Hepatic stellate cell (primary cell): Measurements from ENCODE around the gene SLC4A5.
"Not testable (repeated sequence)": the region's sequence is repeated elsewhere in the genome, so short reads cannot be mapped to it uniquely, and the experiment has no call there.

Experiments used
- DNase-seq: peaks from one replicate; pipeline ENCODE4 v3.0.0; 2011; ENCODE audit warnings: low spot score

The SLC4A5 gene

DNA sequence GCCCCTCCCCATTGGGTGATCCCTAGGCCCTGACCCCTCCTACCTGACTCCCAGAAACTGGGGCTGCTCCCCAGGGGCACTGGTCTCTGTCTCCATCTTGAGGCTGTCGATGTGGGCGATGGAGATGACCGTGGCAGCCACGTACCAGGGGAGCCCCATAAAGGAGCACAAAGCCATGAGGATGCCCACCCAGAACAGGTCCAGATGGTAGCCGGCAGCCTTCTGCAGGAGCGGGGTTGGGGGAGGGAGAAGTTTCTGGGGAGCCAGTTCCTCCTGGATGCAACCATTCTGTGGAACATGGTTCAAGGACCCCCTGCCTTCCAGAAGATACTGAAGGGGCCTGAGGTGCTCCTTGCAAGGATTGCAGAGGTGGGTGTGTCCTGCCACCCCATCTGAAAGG is 110.8 kb downstream of the SLC4A5 start:
- DNase-seq: no peak

DNA sequence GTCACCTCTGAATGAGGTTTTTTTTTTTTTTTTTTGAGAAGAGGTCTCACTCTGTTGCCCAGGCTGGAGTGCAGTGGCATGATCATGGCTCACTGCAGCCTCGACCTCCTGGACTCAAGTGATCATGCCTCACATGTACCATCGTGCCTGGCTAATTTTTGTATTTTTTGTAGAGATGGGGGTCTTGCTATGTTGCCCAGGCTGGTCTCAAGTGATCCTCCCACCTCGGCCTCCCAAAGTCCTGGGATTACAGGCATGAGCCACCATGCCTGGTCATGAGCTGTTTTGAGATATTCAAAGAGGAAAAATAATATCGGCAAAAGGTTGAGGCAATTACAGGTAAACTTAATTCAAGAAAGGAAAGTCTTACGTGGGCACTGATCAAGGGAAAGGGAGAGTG is 113.4 kb downstream of the SLC4A5 start:
- not testable (repeated sequence) for DNase-seq

DNA sequence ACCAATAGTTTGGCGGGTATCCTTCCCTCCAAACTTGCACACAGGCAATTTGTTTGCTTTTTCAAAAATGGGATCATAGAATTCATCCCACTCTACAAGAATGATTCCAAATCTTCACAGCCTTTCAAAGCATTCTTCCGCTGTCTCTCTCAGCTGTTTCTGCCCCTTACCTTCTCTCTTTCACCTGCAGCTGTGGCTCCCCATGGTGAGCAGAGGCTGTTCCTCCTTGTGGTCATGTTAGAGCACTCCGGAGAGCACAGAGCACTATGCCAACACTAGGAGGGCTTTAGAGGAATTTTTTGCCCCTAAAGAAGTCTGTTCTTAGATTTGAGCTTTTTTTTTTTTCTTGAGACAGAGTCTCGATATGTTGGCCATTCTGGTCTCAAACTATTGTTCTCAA is 114.4 kb downstream of the SLC4A5 start:
- no peak for DNase-seq

DNA sequence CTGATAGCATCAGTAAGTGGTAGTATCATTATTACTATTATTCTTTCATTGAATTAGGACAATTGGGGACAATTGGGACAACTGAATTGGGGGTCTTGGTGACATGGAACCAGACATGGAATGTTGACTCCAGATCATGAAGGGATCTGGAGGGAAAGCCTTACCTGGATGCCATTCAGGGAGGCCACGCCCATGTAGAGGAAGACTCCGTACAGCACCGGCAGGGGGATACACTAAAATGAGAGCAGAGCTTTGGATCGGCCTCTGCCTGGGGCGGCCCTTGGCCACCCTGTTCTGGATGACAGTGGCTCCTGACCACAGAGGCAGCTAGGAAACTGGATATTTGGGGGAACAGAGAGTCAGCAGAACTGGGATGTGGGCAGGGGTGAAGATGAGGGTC is 115.6 kb downstream of the SLC4A5 start:
- DNase-seq: no peak

DNA sequence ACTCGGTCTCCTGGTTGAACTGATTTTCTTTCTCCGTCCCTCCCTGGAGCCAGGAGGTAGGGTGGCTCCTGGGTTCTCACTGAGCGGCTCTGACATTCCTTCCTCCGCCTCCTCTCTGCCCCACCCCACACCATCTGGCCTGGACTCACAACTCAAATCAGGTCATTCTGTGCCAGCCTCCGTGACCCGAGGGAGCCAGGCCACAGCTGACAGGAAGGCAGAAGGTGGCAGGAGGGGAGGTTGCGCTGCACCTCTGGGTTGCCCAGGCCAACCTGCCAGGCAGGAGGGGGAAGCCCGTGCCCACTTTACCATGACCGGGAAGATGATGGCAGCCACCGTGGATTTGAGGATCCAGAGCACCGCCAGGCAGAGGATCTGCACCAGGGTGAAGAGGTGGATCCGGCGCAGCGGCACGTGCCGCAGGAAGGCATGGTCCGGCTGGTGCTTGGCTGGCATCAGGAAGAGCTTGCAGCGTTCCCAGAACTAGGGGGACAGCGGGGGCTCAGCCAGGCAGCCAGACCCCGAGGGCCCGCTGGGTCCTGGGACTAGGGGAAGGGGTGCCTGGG is 116.5 kb downstream of the SLC4A5 start:
- no peak for DNase-seq

DNA sequence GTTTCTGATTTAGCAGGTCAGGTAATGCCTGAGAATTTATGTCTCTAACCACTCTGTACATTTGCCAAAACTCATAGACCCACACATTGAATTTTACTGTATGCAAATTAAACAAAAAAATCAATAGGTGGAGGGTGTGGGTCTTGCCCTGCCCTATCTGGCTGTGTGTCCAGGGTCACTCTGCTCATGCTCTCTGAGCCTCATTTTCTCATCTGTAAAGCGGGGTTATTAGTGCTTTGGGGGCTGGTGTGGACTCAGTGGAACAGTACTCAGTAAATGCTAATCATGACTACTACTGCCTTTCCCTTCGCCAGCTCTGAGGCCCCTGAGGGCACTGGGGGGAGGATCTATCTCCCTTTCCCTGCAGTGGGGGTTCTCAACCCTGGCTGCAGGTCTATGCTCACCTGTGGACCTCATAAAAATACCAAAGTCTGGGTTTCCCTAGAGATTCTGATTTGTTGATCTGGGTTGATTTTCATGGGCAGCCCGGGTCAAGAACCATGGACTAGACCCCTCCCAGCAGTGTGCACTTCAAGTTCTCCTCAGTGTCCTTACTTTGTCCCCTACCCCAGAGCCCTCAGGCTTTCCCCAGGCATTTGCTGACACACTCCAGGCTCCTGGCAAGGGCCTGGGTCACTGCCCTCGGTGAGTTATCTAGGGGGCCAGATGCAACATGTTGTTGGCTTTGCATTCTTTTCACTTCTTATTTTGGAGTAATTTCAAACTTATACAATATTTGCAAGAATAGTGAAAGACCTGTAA is 117.3 kb downstream of the SLC4A5 start:
- DNase-seq: no peak

DNA sequence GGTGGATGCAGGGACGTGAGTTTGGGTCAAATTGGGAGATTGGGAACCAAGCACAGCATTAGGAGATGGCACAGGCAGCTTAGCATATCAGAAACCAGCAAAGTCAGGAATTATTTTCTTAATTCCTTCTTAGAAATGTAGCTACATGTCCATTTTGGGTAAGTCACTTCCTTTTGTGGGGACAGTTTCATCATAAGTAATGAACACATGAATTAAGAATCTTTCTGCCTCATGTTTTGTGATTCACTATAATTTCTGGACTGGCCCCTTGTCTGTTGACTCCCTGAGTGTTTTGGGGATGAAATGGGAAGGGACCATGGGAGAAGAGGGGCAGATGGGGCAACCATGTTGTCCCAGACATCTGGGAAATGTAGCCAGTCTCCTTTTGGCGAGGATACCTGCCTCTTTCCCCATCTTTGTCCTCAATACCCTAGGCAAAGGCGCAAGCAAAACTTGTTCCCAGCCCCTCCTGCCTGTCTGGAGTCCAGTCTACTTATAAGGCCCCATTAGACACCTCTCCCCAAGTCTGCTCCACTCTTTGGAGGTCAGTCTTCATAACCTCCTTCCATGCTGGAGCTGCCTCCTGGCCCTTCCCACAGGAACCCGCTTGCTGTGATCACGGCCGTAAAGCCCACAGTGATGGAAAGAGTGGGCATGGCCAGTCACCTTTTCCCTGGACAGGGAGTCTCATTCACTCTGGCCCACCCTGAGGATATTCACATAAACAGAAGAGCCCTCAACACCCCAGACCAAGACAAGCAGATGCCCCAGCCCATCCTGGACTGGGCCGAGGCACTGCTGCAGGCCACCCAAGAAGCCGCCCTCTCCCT is 119.1 kb downstream of the SLC4A5 start:
- no peak for DNase-seq

DNA sequence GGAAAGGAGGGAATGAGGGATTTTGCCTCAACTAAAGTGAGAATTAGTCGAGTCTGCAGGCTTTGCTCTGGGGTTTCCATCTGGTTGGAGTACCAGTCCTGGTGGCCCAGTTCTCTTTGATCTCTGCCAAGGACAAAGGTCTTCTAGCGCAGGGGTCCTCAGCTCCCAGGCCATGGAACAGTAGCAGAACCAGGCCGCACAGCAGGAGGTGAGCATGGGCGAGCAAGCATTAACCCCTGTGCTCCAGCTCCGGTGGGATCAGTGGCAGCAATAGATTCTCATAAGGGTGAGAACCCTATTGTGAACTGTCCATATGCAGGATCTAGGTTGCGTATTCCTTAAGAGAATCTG is 120.9 kb downstream of the SLC4A5 start:
- no peak for DNase-seq

DNA sequence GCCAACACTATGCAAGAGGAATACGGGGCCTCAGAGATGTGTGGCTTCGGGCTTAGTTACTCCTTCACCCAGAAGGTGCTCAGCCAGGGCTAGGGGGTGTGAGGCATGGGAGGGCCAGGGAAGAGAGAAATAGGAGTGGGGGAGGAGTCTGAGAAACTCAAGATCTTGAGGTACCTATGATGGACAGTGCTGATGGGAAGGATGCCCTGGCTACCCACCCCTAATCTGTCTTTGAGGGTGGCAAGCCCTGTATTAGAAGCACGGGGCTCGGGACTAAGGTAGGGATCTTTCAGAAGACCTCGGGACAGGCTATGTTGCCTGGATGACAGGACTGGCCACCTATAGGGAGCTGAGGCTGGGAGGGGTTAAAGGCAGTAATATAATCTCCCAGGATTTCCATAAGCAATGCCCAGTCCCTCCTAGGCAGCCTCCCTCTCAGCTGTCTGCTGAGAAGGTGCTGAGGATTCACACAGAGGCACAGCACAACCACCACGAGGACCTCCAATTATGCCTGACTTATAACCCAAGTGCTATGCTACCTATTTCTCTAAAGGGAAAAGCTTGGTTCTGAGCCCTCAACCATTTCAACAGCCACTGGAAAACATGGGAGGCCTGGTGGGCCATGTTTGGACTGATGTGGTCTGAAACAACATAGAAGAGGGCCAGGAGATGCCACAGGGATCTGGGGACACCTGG is 121.5 kb downstream of the SLC4A5 start:
- DNase-seq: no peak

DNA sequence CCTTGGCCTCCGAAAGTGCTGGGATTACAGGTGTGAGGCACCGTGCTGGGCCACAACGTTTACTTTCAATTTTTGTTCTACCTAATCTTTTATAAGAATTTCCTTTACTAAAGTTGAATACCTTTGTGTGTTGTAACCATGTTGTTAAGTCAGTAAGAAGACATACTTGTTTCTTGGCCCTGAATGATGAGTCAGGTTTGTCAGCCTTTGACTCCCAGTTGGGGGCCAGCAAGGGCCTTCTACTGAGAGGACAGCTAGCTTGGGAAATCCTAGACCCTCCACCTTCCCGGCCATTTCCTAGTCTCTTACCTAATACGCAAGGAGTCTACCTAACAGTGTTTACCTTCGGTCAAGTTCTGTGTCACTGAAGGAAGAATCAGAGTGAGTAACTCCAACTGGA is 122.1 kb downstream of the SLC4A5 start:
- DNase-seq: no peak

DNA sequence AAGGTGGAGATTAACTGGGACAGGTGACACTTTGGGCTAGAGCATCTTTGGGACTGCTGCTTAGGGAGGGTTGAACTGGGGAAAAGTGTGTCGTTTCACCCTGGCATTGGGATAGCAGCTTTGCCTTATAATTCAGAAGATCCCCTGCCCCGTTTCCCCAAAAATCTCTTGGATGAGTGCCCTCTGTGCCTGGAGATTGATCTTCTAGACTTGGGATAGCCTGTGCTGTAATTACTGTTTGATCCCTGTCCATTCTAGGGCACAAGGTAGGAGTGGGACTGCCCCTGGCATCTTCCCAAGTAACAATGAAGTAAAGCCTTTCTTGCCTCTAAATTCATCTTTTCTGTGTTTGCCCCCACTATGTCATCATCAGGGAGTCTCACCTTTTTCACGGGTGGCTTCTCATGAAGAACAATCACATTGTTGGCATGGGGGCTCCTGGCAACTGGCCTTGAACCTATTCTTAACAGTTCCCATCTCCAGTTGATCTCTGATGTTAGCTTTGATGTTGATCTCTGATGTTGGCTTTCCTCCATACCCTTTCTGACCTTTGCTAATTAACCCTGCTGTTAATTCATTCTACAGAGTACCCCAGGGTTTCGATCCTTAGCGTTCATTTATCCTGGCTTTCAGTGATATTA is 123.2 kb downstream of the SLC4A5 start:
- DNase-seq: no peak

DNA sequence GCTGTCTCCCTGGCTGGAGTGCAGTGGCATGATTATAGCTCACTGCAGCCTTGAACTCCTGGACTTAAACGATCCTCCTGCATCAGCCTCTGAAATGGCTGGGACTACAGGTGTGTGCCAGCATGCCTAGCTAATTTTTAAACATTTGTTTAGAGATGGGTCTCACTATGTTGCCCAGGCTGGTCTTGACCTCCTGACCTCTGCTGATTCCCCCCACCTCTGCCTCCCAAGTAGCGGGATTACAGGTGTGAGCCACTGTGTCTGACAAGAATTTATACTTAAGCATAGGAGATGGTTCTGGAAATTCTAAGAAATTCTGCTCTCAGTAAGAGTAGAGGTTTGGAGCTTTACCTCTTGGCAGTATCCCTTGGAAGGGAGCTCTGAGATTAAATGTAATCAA is 126.6 kb downstream of the SLC4A5 start:
- no peak for DNase-seq

DNA sequence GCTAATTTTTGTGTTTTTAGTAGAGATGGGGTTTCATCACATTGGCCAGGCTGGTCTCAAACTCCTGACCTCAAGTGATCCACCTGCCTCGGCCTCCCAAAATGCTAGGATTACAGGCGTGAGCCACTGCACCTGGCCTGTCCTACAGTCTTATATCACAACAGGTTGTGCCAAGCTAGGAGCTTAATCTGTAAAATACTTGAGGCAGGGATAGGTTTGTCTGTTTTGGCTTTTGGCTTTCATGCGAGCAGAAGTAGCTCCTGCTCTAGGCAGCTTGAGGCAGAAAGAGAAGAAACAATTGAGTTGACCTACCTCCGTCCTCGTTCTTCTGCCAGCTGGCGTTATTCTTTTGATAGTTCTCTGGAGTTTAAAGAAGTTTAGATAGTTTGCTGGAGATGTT is 127.4 kb downstream of the SLC4A5 start:
- not testable (repeated sequence) for DNase-seq

DNA sequence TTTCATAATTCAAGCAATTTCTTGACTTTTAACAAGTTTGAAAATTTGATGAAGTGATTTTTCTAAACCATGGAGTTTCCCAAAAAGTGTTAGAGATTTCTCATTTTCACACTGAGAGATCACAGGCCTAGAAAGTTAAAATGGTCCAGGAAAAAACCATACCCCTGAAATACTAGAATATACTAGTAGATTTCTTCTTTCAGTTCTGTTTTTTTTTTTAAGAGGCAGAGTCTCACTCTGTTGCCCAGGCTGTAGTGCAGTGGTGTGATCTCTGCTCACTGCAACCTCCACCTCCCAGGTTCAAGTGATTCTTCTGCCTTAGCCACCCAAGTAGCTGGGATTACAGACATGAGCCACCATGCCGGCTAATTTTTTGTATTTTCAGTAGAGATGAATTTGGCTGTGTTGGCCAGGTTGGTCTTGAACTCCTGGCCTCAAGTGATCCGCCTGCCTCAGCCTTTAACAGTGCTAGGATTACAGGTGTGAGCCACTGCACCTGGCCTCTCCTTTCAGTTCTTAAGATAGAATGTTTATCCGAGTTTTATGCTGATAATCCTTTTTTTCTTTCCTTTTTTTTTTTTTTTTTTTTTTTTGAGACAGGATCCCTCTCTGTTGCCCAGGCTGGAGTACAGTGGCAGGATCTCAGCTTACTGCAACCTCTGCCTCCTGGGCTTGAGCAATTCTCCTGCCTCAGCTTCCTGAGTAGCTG is 130.4 kb downstream of the SLC4A5 start:
- DNase-seq: no peak

DNA sequence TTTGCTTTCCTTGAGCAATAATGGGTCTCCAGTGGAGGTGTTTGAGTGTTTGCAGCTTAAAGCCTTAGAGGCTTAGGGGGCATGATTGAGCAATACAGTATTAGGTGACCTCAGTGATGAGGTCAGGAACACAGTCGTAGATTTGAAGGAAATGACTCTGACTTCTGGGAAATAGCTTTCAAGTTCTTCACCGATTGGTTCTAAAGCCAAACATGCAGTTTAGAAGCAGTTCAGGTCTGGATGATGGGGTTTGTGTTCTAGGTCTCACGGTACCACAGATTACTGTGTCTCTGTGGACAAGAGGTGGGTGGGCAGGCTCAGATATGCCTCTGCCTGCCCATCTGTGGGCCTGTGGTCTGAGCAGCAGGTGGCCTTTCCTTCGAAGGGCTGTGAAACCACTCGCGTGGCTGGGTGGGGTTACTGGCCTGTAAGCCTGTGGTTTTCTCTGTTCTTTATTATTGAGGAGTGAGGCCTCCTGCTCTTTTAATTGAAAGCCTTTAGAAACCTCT is 137.0 kb downstream of the SLC4A5 start:
- DNase-seq: no peak

DNA sequence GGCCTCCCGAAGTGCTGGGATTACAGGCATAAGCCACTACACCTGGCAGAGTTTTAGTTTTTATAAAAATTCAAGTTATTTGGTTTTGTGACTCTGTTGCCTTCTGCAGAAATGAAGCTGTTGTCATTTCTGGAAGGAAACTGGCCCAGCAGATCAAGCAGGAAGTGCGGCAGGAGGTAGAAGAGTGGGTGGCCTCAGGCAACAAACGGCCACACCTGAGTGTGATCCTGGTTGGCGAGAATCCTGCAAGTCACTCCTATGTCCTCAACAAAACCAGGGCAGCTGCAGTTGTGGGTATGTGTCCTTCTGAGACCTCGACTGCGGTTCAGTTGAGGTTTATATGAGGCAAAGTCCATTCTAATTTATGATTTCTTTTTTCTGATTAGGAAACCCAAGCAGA is 137.6 kb downstream of the SLC4A5 start:
- no peak for DNase-seq

DNA sequence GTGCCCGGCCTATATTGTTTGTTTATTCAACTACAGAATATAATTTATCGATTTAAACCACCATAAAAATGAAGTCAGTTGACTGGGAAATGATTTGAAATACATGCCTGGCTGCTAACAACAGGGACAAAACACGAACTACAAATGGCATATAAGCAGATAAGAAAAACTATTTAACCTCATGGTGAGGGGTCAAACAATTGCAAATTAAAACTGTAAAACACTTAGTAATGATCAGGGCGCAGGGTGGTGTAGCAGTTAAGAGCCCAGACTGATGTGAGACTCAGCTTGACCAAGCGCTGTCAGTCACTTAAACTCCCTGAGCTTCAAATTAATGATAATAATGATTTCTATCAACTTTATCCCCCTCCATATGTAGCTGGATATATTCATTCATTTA is 138.1 kb downstream of the SLC4A5 start:
- DNase-seq: no peak

DNA sequence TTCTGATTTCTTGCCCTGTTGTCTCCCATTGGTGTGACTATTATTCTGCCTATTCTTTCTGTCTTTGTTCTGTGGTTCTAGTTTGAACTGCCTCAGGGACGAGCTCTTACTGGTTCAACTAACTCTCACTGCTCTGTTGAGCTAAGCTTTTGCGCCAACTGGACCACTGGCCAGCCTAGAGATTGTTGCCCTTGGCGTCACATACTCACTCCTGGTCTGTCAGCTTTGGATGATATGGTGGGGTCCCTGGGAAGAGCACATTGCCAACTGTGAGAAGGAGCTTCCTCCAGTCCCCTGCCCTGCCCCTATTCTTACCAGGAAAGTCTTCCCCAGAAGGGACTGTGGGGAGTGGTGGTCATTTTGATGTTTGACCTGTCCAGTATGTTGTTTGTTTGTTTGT is 138.8 kb downstream of the SLC4A5 start:
- no peak for DNase-seq

DNA sequence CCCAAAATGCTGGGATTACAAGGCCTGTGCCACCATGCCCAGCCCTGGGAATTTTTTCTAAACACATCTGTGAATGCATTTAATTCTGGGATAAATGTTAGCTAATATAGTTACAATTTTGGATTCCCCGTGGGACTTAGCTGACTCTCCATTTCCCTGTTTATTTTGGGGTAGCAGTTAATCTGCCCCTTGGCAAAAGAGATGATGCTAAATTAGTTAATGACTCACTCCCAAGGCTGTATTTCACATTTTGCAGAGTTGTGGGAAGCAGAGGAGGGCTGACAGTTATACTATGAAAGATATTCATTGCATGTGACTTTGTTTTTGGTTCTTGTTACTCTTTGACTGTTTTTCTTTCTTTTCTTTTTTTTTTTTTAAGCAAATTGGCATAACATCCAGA is 141.6 kb downstream of the SLC4A5 start:
- peak; percentile 74 for DNase-seq

DNA sequence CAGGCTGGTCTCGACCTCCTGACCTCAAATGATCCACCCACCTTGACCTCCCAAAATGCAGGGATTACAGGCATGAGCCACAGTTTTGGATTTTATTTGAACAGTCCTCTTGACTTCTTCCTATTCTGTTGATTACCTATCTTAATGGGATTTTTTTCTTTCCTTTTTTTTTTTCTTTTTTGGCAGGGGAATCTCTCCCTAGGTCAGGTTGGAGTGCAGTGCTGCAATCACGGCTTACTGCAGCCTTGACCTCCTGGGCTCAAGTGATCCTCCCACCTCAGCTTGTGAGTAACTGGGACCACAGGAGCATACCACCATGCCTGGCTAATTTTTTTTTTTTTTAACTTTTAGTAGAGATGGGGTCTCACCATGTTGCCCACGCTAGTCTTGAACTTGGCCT is 142.0 kb downstream of the SLC4A5 start:
- no peak for DNase-seq

DNA sequence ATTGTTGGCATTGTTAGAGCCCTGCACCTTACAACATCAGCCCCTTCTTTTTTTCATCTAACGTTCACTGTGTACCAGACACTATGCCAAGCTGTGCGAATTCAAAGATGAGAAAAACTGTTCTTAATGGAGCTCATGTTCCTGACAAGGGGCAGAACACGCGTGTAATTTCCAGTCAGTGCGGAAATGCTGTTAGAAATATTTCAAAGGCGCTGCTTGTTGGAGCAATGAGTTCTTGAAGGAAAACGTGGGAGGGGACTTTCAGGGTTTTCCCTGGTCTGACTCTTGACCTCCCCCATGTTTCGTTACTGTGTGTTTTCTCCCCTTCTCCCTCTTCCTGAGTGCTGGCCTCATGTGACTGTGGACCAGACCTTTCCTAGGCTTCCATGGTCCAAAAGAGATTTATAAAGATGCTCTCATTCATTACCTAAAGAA is 143.3 kb downstream of the SLC4A5 start:
- DNase-seq: no peak
